ENCODE measurements around the gene SMS.

SMS gene

DNA sequence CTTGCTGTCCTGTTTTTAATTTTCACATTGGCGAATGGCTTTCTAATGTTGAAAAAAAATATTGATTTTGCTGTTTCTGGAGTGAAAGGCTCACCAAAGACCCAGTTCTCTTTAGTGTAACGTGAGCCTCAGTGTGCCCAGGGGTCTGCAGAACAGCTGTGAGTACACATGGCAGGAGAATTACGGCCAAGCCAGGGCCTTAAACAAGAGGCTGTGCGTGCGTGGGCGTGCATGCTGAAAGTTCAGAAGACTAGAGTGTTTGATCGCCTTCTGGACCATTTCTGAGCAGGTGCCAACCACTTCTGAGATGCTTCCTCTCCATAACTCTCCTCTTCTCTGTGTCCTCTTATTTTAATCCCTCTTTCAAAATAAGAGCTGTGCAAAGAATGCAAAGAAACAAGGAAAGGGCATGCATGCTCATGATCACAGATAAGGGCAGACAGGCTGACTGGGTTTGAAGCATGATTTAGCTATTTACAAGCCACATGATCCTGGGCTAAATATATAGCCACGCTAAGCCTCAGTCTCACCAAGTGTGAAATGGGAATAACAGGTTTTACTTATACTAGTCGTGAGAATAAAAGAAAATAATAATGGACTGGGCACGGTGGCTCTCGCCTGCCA lies 101.5 kb downstream of the SMS start:
- no peak for DNase-seq

DNA sequence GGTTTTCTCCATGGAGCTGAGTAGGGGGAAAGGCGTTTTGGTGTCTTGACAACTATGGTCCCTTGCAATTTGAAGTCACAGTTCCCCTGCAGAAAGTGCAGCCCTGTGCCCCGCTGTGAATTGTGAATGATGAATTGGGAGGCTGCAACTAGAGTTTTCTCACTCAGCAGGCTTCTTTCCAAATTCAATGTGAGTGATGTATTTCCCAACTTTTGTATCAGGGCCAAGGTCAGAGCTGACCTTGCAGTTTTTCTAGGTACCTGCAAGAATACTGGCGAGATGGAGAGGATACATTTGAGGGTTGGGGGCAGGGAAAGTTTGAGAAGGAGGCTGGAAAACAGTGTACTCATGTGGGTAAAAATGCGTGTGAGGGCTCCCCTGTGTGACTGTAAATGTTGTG lies 103.4 kb downstream of the SMS start:
- DNase-seq, result no peak
